ENCODE data around the gene PTPRG.

PTPRG gene

GRCh38 chr3:61524933-61525332 is 36.4 kb upstream of the PTPRG start:
- peaks cover 3% of the 10 kb centered on the region for H3K9me3 Mint-ChIP-seq
- TF ChIP-seq CTCF (IDR thresholded peaks at IDR 0.05), result no peak
- no peak for DNase-seq
- H3K4me3 Mint-ChIP-seq, result no peak overlapping the region
- H3K27me3 Mint-ChIP-seq (ENCODE audit: low read depth, poor library complexity), result no peaks in the 10 kb centered on the region
- peak overlapping the region; percentile 98 for H3K27ac Mint-ChIP-seq
- H3K36me3 Mint-ChIP-seq (ENCODE audit: low read depth), result peaks cover 5% of the 10 kb centered on the region
- H3K4me1 Mint-ChIP-seq, result peaks cover 71% of the 10 kb centered on the region

GRCh38 chr3:61526308-61526707 is 35.1 kb upstream of the PTPRG start:
- TF ChIP-seq CTCF (IDR thresholded peaks at IDR 0.05), result no peak
- DNase-seq, result no peak
- H3K4me3 Mint-ChIP-seq, result peak overlapping the region; percentile 30
- no peaks in the 10 kb centered on the region for H3K27me3 Mint-ChIP-seq (ENCODE audit: low read depth, poor library complexity)
- peaks cover 3% of the 10 kb centered on the region for H3K9me3 Mint-ChIP-seq
- H3K4me1 Mint-ChIP-seq, result peaks cover 72% of the 10 kb centered on the region
- H3K36me3 Mint-ChIP-seq (ENCODE audit: low read depth), result peaks cover 5% of the 10 kb centered on the region
- no peak overlapping the region for H3K27ac Mint-ChIP-seq

- Mint-ChIP-seq H3K27ac (no peak overlapping the region), H3K36me3 (ENCODE audit: low read depth) (peaks cover 5% of the 10 kb centered on the region), H3K9me3 (peaks cover 3% of the 10 kb centered on the region), H3K27me3 (ENCODE audit: low read depth, poor library complexity) (no peaks in the 10 kb centered on the region), H3K4me3 (no peak overlapping the region), H3K4me1 (peaks cover 72% of the 10 kb centered on the region)
- TF ChIP-seq CTCF (IDR thresholded peaks at IDR 0.05), result no peak
- DNase-seq, result no peak
Observed at GRCh38 chr3:61527011-61527410, 34.4 kb upstream of the PTPRG start.

GRCh38 chr3:61530355-61530754 is 31.0 kb upstream of the PTPRG start:
- Mint-ChIP-seq H3K9me3 (peaks cover 3% of the 10 kb centered on the region), H3K27me3 (ENCODE audit: low read depth, poor library complexity) (no peaks in the 10 kb centered on the region), H3K4me3 (no peak overlapping the region), H3K36me3 (ENCODE audit: low read depth) (peaks cover 5% of the 10 kb centered on the region), H3K4me1 (peaks cover 61% of the 10 kb centered on the region), H3K27ac (no peak overlapping the region)
- TF ChIP-seq CTCF (IDR thresholded peaks at IDR 0.05), result peak; percentile 56
- no peak for DNase-seq

- DNase-seq, result no peak
- Mint-ChIP-seq H3K27me3 (ENCODE audit: low read depth, poor library complexity) (no peaks in the 10 kb centered on the region), H3K4me1 (peaks cover 61% of the 10 kb centered on the region), H3K4me3 (peak overlapping the region; percentile 6), H3K27ac (no peak overlapping the region), H3K9me3 (peaks cover 3% of the 10 kb centered on the region), H3K36me3 (ENCODE audit: low read depth) (peaks cover 5% of the 10 kb centered on the region)
- TF ChIP-seq CTCF (IDR thresholded peaks at IDR 0.05), result no peak
Observed at GRCh38 chr3:61531528-61531927, 29.8 kb upstream of the PTPRG start.

- TF ChIP-seq CTCF (IDR thresholded peaks at IDR 0.05), result no peak
- H3K27me3 Mint-ChIP-seq (ENCODE audit: low read depth, poor library complexity), result no peaks in the 10 kb centered on the region
- H3K9me3 Mint-ChIP-seq, result no peaks in the 10 kb centered on the region
- H3K4me1 Mint-ChIP-seq, result peaks cover 66% of the 10 kb centered on the region
- no peaks in the 10 kb centered on the region for H3K36me3 Mint-ChIP-seq (ENCODE audit: low read depth)
- no peak overlapping the region for H3K27ac Mint-ChIP-seq
- DNase-seq, result no peak
- no peak overlapping the region for H3K4me3 Mint-ChIP-seq
Observed at GRCh38 chr3:61532739-61533500, 28.5 kb upstream of the PTPRG start.

Measured in nephron progenitor cell (in vitro differentiated cells).